Loucy (cell line): Measurements from ENCODE around the gene MCEMP1.

Experiments
- EZH2phosphoT487 ChIP-seq: fragments of 200-600 bp; IDR thresholded peaks from 2 replicates; pipeline ENCODE4 v1.6.1; 2018; ENCODE audit warnings: antibody characterized with exemption, mild to moderate bottlenecking, moderate library complexity, borderline replicate concordance
- TF ChIP-seq, protein P1 (sequence below): fragments of 200-600 bp; sonication (generic); conservative IDR thresholded peaks from 2 replicates; pipeline ENCODE4 v1.5.1; 2014; ENCODE audit warnings: mild to moderate bottlenecking, antibody characterized with exemption, low read length

DNA sequence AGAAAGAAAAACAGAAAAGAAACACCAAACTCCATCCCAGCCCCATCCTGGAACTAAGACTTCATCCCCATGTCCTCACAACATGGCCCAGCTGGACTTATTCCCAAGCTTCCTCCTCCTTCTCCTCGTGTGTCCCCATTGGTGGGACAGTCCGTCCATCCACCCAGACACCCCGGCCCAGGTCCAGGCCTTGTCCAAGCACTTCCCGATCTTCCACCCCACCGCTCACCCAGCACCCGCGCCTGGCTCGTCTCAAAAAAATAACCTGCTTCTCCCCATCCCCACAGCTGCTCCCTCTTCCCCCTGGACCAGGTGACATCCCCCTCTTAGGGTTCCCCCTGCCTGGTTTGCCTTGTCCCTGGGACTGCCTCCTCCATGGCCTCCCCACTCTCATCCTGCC, 26.4 kb downstream of the MCEMP1 start:
- TF ChIP-seq, protein P1, sequence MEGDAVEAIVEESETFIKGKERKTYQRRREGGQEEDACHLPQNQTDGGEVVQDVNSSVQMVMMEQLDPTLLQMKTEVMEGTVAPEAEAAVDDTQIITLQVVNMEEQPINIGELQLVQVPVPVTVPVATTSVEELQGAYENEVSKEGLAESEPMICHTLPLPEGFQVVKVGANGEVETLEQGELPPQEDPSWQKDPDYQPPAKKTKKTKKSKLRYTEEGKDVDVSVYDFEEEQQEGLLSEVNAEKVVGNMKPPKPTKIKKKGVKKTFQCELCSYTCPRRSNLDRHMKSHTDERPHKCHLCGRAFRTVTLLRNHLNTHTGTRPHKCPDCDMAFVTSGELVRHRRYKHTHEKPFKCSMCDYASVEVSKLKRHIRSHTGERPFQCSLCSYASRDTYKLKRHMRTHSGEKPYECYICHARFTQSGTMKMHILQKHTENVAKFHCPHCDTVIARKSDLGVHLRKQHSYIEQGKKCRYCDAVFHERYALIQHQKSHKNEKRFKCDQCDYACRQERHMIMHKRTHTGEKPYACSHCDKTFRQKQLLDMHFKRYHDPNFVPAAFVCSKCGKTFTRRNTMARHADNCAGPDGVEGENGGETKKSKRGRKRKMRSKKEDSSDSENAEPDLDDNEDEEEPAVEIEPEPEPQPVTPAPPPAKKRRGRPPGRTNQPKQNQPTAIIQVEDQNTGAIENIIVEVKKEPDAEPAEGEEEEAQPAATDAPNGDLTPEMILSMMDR, result no peak
- TF ChIP-seq EZH2phosphoT487, result no peak
